ENCODE data around the gene SDCCAG8. TPM values are rescaled to one million over a fixed set of nuclear protein-coding genes. Genes with fewer than 3 reads are reported as not detected.

SDCCAG8 gene
- total and polyA plus RNA-seq, 2 of the 8 experiments (the other 6 are each of a cell fraction or from before 2014, with no cell fraction given): 15.6 to 21.0 TPM

DNA sequence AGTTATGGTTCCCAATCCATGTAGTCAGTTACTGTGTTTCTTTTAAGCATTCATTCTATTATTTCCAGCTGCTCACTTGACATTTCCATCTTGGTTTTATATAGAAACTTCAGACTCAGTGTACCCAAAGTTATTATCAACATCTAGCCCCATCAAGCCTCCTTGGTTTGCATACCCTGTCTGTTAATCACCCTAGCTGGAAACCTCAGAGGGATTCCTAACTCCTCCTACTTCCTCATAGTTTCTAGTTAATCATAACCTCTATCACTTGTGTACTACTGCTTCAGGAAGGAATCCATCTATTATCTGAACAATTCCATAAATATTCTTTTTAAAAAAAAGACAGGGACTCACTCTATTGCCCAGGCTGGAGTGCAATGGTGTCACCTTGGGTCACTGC, 293.3 kb downstream of the SDCCAG8 start (continued):
- no peak for TF ChIP-seq NANOG (IDR thresholded peaks at IDR 0.05; ENCODE audit: insufficient read depth, low read depth, low read length, poor library complexity, severe bottlenecking)

Small RNA genes lying within 50 kb of the gene (microRNA-seq; reads per million reads assigned to microRNA genes)
- gene MIR4677 (ENCODE audit: borderline microRNAs expressed in 2 of 2, borderline number of aligned reads in 2 of 2, borderline replicate concordance in 1 of 2): 0 reads per million in 2 experiments

Small RNA genes lying within 50 kb of the gene (small RNA-seq; reads per million reads assigned to genes)
- gene MIR4677 (ENCODE audit: insufficient read depth): 93.3 reads per million, percentile 97 among the genes with 10 or more reads in this experiment

Other genes with a start within 250 kb of the SDCCAG8 start
- gene CEP170, start 760 bp upstream of the SDCCAG8 start, total RNA-seq (2021; fragmentation: NEBNext Ultra II Directional; extraction: Animal tissue kit (Norgen Biotek cat#: 25700)): 97.2 and 102 TPM in 2 replicates
- gene CEP170, start 760 bp upstream of the SDCCAG8 start, polyA plus RNA-seq (2011; rRNA removed): 29.8 and 33.1 TPM in 2 replicates

Data from H1 (cell line).